HG03045 (cell line): ENCODE measurements around the gene AOC3.
A peak's percentile ranks its signal among the peaks of the same experiment; 100 is the strongest.

Source experiments
- ATAC-seq: cut with Tn5 transposase; IDR thresholded peaks from one replicate; pipeline ENCODE4 v1.9.1; 2021; ENCODE audit warnings: mild to moderate bottlenecking, moderate library complexity; ENCODE audit not compliant: unreplicated experiment

The AOC3 gene

GRCh38 chr17:42850954-42851353 is at the start of gene AOC3:
TSS of gene AOC3 (plus strand) at chr17:42851199. CDS start at chr17:42851344, 145 bp downstream.
- no peak for ATAC-seq

- ATAC-seq: no peak
Observed at GRCh38 chr17:42803074-42803883, 47.7 kb upstream of the AOC3 start.

GRCh38 chr17:42804918-42805367 is 46.1 kb upstream of the AOC3 start:
- ATAC-seq: no peak

- no peak for ATAC-seq
Observed at GRCh38 chr17:42806249-42806648, 44.8 kb upstream of the AOC3 start.

- ATAC-seq: no peak
Observed at GRCh38 chr17:42809250-42809649, 41.7 kb upstream of the AOC3 start.

GRCh38 chr17:42814633-42815399 is 36.2 kb upstream of the AOC3 start:
- no peak for ATAC-seq

GRCh38 chr17:42817866-42818265 is 33.1 kb upstream of the AOC3 start:
- no peak for ATAC-seq

GRCh38 chr17:42818379-42818778 is 32.6 kb upstream of the AOC3 start:
- ATAC-seq: no peak

GRCh38 chr17:42819939-42820535 is 31.0 kb upstream of the AOC3 start:
- no peak for ATAC-seq

- no peak for ATAC-seq
Observed at GRCh38 chr17:42821176-42821575, 29.8 kb upstream of the AOC3 start.

GRCh38 chr17:42827472-42827871 is 23.5 kb upstream of the AOC3 start:
- no peak for ATAC-seq

- no peak for ATAC-seq
Observed at GRCh38 chr17:42830971-42831370, 20.0 kb upstream of the AOC3 start.

- ATAC-seq: no peak
Observed at GRCh38 chr17:42832213-42832933, 18.6 kb upstream of the AOC3 start.

- ATAC-seq: peak; percentile 82
Observed at GRCh38 chr17:42832934-42833766, 17.8 kb upstream of the AOC3 start, which contains the start of gene PSME3. TSS of gene PSME3 (plus strand) at chr17:42833397. CDS start at chr17:42833632, 235 bp downstream.

- peak; percentile 16 for ATAC-seq
Observed at GRCh38 chr17:42833767-42834422, 17.1 kb upstream of the AOC3 start.

- ATAC-seq: no peak
Observed at GRCh38 chr17:42835732-42836131, 15.3 kb upstream of the AOC3 start.

- ATAC-seq: no peak
Observed at GRCh38 chr17:42841975-42842685, 8.9 kb upstream of the AOC3 start.

- no peak for ATAC-seq
Observed at GRCh38 chr17:42843358-42843934, 7.6 kb upstream of the AOC3 start.
